Suprapubic skin (tissue), 4 donors: ENCODE measurements around the gene MINDY4. TPM values are rescaled to one million over a fixed set of nuclear protein-coding genes. Genes with fewer than 3 reads are reported as not detected.

ENCODE experiments used
- DNase-seq, 2 donors: peaks; one replicate each; pipeline ENCODE4 v3.0.0-alpha.2; 2019; ENCODE audit warnings: low spot score in 2 of 2
- H3K27ac ChIP-seq: fragments of 200-600 bp; sonication (generic); one replicate; pipeline ENCODE4 v1.5.1; 2019
- H3K27me3 ChIP-seq: fragments of 200-600 bp; sonication (generic); one replicate; pipeline ENCODE4 v1.5.1; 2019
- H3K36me3 ChIP-seq: fragments of 200-600 bp; sonication (generic); one replicate; pipeline ENCODE4 v1.5.1; 2019
- H3K4me1 ChIP-seq: fragments of 200-600 bp; sonication (generic); one replicate; pipeline ENCODE4 v1.5.1; 2019
- H3K4me3 ChIP-seq: fragments of 200-600 bp; sonication (generic); one replicate; pipeline ENCODE4 v1.5.1; 2019; ENCODE audit warnings: mild to moderate bottlenecking
- H3K9me3 ChIP-seq: fragments of 200-600 bp; sonication (generic); one replicate; pipeline ENCODE4 v1.5.1; 2019
- EP300 ChIP-seq: sonication (generic); formaldehyde crosslinking; IDR thresholded peaks from one replicate; pipeline ENCODE4 v1.6.1; 2017; ENCODE audit warnings: antibody characterized with exemption
- POLR2A ChIP-seq, 2 donors: fragments of 450-650 bp; IDR thresholded peaks; one replicate each; pipeline ENCODE4 v1.6.1; 2017; ENCODE audit warnings: antibody characterized with exemption in 2 of 2, mild to moderate bottlenecking in 2 of 2, moderate library complexity in 2 of 2
- POLR2AphosphoS5 ChIP-seq, 3 donors: sonication (generic); formaldehyde crosslinking; IDR thresholded peaks; one replicate each; pipeline ENCODE4 v1.6.1; 2017; ENCODE audit warnings: antibody characterized with exemption in 3 of 3
- WGBS: methylation state at CpG from one replicate; pipeline ENCODE4 v1.1.5; 2018; 5-methylcytosine and 5-hydroxymethylcytosine counted together
- total RNA-seq, 4 donors: library from RNA; depleted of rRNA; stranded (reverse); fragments of >200 nt; gene quantifications; one replicate each; pipeline ENCODE4 v1.1.0, GENCODE V29; 2016
- TF ChIP-seq, protein P1 (sequence below), 2 donors: fragments of 200-600 bp in 1 of 2; fragments of 450-650 bp in 1 of 2; sonication (generic) in 1 of 2; IDR thresholded peaks; one replicate each; pipeline ENCODE4 v1.5.1; 2016 to 2019; ENCODE audit warnings: antibody characterized with exemption in 2 of 2, mild to moderate bottlenecking in 1 of 2, moderate library complexity in 1 of 2

MINDY4 gene
- total RNA-seq, 4 donors from 2014 or later = 4.6 to 10.5 (median 6.1) TPM

DNA sequence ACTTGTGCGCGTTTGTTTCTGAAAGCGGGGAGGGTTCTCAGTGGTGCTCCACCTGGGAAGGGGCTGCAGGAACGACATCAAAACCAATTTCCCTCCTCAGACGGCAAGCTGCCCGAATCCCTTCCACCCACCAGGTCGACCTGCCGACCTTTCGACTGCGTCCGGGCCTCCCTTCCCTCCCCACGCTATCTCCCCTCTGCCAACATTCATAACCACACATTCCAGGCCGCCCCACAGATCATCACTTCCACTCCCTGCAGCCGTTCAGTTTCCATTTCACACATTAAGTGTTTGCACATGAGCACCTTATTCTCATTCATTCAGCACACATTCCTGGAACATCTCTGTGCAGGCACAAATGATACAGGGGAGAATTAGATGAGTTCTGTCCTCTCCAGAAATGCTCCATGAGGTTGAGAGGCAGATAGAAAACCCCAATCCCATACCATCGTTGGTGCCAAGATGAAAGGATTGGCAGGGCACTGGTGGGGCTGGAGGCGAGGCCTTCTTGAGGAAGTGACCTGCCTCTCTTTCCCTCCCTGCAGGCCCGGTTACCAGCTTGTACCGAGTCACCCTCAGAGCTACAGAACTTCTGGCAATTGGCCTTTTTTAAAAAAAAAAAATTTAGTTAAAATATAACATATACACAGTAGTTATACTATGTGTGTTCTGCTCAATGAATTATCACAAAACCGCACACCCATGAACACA lies 70.0 kb downstream of the MINDY4 start:
- DNase-seq = peak in 1 of 2 donors; percentile 72
- no peak overlapping the region for H3K27ac ChIP-seq
- 66% methylated on average over 19 of the region's 19 CpGs for WGBS

DNA sequence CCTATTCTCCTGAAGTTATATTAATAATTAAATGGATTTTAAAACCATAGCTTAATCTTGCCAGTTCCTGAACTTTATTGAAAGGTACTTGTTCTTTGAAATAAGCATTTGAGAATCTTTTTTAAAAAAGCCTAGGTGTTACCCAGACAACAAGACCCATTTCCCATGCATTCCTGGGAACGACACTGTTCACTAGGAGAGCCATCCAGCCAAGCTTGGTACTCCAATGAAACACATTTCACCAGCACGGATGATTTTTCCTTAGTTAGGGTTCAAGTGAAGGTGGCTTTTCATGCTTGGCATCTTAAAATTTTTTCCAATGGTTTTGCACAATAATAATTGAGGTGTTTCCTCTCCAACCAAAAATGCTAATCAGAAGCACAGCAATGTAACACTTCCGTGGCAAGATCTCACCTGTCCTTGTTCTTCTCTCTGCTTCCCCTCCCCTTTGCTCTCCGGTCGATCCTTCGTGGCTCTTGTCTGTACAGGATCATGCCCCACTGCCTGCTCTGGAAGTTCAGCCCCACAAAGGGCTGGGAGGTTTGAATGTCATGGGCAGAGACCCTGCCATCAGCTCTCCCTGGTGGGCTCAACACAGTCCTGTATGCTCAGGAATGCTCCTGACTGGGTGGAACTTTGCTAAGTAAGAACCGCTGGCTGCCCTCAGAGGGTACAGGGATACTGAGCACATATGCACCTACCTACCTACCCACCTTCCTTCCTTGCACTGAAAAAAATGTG lies 70.8 kb downstream of the MINDY4 start:
- H3K4me3 ChIP-seq = no peak overlapping the region
- H3K27ac ChIP-seq = no peak overlapping the region
- H3K27me3 ChIP-seq = no peaks in the 10 kb centered on the region
- DNase-seq = peak in 1 of 2 donors; percentile 24
- H3K4me1 ChIP-seq = peaks cover 30% of the 10 kb centered on the region
- TF ChIP-seq EP300 (no peak), POLR2AphosphoS5 (IDR thresholded peaks at IDR 0.05) (no peak), POLR2A (IDR thresholded peaks at IDR 0.05) (no peak)
- TF ChIP-seq, protein P1, sequence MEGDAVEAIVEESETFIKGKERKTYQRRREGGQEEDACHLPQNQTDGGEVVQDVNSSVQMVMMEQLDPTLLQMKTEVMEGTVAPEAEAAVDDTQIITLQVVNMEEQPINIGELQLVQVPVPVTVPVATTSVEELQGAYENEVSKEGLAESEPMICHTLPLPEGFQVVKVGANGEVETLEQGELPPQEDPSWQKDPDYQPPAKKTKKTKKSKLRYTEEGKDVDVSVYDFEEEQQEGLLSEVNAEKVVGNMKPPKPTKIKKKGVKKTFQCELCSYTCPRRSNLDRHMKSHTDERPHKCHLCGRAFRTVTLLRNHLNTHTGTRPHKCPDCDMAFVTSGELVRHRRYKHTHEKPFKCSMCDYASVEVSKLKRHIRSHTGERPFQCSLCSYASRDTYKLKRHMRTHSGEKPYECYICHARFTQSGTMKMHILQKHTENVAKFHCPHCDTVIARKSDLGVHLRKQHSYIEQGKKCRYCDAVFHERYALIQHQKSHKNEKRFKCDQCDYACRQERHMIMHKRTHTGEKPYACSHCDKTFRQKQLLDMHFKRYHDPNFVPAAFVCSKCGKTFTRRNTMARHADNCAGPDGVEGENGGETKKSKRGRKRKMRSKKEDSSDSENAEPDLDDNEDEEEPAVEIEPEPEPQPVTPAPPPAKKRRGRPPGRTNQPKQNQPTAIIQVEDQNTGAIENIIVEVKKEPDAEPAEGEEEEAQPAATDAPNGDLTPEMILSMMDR (IDR thresholded peaks at IDR 0.05) = no peak
- peaks cover 7% of the 10 kb centered on the region for H3K36me3 ChIP-seq
- no peaks in the 10 kb centered on the region for H3K9me3 ChIP-seq
- WGBS = 82% methylated on average over 7 of the region's 7 CpGs

More for the DNA sequence above, 70.0 kb downstream of the MINDY4 start:
- Histone ChIP-seq H3K36me3 (peaks cover 8% of the 10 kb centered on the region), H3K9me3 (no peaks in the 10 kb centered on the region), H3K4me3 (no peak overlapping the region), H3K4me1 (peaks cover 22% of the 10 kb centered on the region), H3K27me3 (no peaks in the 10 kb centered on the region)
- TF ChIP-seq, protein P1 (IDR thresholded peaks at IDR 0.05) = no peak

DNA sequence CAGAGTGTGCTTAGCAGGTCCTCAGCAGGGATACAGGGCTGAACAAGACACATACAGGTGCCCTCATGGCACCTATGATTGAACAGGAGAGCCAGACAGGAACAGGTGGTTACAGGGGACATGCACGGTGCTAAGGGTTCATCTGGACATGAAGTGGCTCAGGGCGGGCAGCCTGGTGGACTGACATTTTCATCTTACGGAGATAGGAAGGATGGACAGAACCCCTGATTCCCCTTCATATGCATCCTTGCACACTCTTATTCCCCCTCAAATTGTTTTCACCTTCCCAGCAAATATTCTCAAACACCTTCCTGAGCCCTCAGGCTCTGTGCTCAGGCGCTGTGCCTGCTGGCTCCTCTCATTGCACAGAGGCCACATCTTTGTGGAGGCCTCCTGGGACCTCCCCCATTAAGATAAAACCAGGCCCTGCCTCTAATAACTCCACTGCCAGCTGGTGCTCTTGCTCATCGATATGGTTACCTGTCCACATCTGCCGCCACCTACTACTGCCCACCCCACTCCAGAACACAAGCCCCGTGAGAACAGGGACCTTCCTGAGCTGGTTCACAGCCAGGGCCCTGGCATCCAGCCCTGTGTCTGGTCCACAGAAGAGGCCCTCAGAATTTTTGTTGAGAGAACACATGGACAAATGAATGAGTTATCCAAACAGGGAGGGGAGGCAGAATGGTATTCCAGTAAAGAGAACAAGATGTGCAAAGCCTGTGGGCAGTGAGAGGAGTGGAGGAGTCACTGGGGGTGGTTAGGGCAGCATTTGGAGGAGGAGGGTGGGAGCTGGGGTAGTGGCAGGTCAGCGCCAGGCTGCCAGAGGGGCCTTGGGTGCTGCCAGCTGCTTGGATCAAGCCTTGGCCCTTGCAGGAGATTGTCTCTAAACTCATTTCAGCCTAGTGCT lies 71.6 kb downstream of the MINDY4 start:
- no peak for TF ChIP-seq POLR2A (IDR thresholded peaks at IDR 0.05)
- TF ChIP-seq POLR2AphosphoS5 (IDR thresholded peaks at IDR 0.05) = no peak
- TF ChIP-seq EP300 = no peak
- 81% methylated on average over 8 of the region's 8 CpGs for WGBS
- H3K27me3 ChIP-seq = no peaks in the 10 kb centered on the region
- H3K4me3 ChIP-seq = no peak overlapping the region
- no peaks in the 10 kb centered on the region for H3K9me3 ChIP-seq
- no peak overlapping the region for H3K27ac ChIP-seq
- H3K36me3 ChIP-seq = peaks cover 4% of the 10 kb centered on the region
- H3K4me1 ChIP-seq = peaks cover 30% of the 10 kb centered on the region
- DNase-seq = peak in 1 of 2 donors; percentile 57

DNA sequence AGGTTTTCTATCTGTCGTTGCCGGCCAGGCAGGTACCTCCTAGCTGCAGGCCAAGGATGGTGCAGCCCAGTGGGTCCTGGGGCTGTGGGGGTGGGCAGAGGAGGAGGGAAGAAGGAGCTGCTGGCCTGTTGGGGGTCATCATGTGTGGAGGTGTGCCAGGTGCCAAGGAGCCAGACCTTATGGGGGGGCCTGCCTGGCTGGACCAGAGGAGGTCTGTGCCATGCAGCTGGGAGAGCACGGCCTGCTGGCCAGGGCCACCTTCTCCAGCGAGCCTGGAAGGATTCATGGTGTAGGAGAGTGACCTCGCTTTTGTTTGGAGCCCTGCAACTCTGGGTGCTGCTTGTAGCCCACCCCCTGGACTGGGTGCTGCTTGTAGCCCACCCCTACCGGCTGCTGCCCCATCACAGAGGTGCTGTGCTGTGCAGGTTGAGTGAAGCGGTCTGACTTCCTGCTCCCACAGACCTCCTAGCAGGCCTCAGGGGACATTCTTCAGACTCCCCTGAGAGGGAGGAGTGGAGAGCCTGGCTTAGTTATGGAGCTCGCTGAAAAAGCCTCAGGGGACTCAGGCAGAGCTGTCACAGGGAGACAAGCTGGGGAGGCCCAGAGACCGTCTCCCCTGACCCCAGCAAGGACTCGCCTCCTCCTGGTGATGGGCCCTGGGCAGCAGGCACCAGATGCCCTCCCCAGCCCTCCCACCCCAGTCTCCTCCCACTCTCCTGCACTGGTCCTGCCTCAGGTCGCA lies 72.7 kb downstream of the MINDY4 start:
- TF ChIP-seq POLR2A (IDR thresholded peaks at IDR 0.05) (no peak), POLR2AphosphoS5 (IDR thresholded peaks at IDR 0.05) (no peak), EP300 (no peak)
- TF ChIP-seq, protein P1 (IDR thresholded peaks at IDR 0.05) = no peak
- H3K4me3 ChIP-seq = no peak overlapping the region
- peak in 1 of 2 donors; percentile 58 for DNase-seq
- peaks cover 30% of the 10 kb centered on the region for H3K4me1 ChIP-seq
- H3K27me3 ChIP-seq = no peaks in the 10 kb centered on the region
- peak overlapping the region; percentile 64 for H3K27ac ChIP-seq
- peaks cover 4% of the 10 kb centered on the region for H3K36me3 ChIP-seq
- H3K9me3 ChIP-seq = no peaks in the 10 kb centered on the region
- 73% methylated on average over 5 of the region's 11 CpGs for WGBS

DNA sequence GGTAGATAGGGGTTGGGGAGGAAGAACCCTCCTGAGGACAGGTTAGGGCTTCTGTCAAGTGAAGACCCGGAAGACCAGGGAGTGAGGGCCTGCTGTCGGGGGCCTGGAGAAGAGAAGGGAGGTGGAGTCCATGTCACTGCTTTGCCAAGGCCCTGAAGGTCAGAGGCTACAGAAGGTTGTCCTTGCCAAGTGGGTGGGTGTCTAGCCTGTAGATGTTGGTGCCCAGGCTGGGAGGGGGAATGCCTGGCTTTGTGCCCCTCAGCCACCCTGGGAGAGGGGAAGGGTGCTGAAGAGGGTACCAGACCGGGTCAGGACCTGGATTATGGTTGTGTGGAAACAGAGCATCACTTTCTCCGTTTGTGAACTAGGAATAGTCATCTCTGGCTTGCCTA lies 73.3 kb downstream of the MINDY4 start:
- H3K27ac ChIP-seq = no peak overlapping the region
- WGBS = 93% methylated on average over 4 of the region's 4 CpGs
- DNase-seq = peak in 1 of 2 donors; percentile 32

More for the DNA sequence above, 73.3 kb downstream of the MINDY4 start:
- TF ChIP-seq POLR2A (IDR thresholded peaks at IDR 0.05) (no peak), EP300 (no peak), POLR2AphosphoS5 (IDR thresholded peaks at IDR 0.05) (no peak)
- TF ChIP-seq, protein P1 (IDR thresholded peaks at IDR 0.05) = no peak
- Histone ChIP-seq H3K4me1 (peaks cover 30% of the 10 kb centered on the region), H3K27me3 (no peaks in the 10 kb centered on the region), H3K4me3 (no peak overlapping the region), H3K9me3 (no peaks in the 10 kb centered on the region), H3K36me3 (no peaks in the 10 kb centered on the region)
